IPS-NIHi11 (cell line): ENCODE measurements around the gene SRC.

ENCODE experiments used
- DNase-seq: peaks from one replicate; pipeline ENCODE4 v3.0.0; 2012; ENCODE audit warnings: mixed read lengths, low spot score

Gene SRC

GRCh38 chr20:37426978-37427377 lies 81.0 kb downstream of the SRC start:
- no peak for DNase-seq

GRCh38 chr20:37430044-37430443 lies 84.1 kb downstream of the SRC start:
- no peak for DNase-seq

GRCh38 chr20:37430778-37431460 lies 85.0 kb downstream of the SRC start:
- DNase-seq = no peak

- DNase-seq = no peak
Observed at GRCh38 chr20:37431786-37432185, 85.8 kb downstream of the SRC start.

GRCh38 chr20:37432606-37433005 lies 86.7 kb downstream of the SRC start:
- no peak for DNase-seq

- DNase-seq = no peak
Observed at GRCh38 chr20:37435607-37436006, 89.7 kb downstream of the SRC start.

GRCh38 chr20:37436527-37437186 lies 90.7 kb downstream of the SRC start:
- DNase-seq = no peak

GRCh38 chr20:37437676-37438075 lies 91.7 kb downstream of the SRC start:
- DNase-seq = no peak

GRCh38 chr20:37438464-37439222 lies 92.7 kb downstream of the SRC start:
- no peak for DNase-seq

GRCh38 chr20:37439223-37439933 lies 93.4 kb downstream of the SRC start:
- DNase-seq = peak; percentile 45

GRCh38 chr20:37441023-37441422 lies 95.1 kb downstream of the SRC start:
- DNase-seq = no peak

- DNase-seq = no peak
Observed at GRCh38 chr20:37442547-37442946, 96.6 kb downstream of the SRC start.

- DNase-seq = no peak
Observed at GRCh38 chr20:37442986-37443385, 97.0 kb downstream of the SRC start.

- DNase-seq = no peak
Observed at GRCh38 chr20:37443596-37443995, 97.7 kb downstream of the SRC start.

- DNase-seq = no peak
Observed at GRCh38 chr20:37445041-37445440, 99.1 kb downstream of the SRC start.

- no peak for DNase-seq
Observed at GRCh38 chr20:37446286-37447032, 100.5 kb downstream of the SRC start.

- DNase-seq = no peak
Observed at GRCh38 chr20:37447688-37448087, 101.7 kb downstream of the SRC start.

GRCh38 chr20:37449276-37449675 lies 103.3 kb downstream of the SRC start:
- no peak for DNase-seq

GRCh38 chr20:37450344-37450743 lies 104.4 kb downstream of the SRC start:
- DNase-seq = no peak

GRCh38 chr20:37451616-37452015 lies 105.7 kb downstream of the SRC start:
- DNase-seq = no peak

- no peak for DNase-seq
Observed at GRCh38 chr20:37452236-37452635, 106.3 kb downstream of the SRC start.

- DNase-seq = no peak
Observed at GRCh38 chr20:37453288-37453687, 107.3 kb downstream of the SRC start.
